NCI-H2029 (cell line): ENCODE data around the gene GLIPR2.
"Not testable (repeated sequence)": the region's sequence is repeated elsewhere in the genome, so short reads cannot be mapped to it uniquely, and the experiment has no call there.

Experiments
- DNase-seq: peaks from one replicate; lab custom pipeline; 2025; lab: John Stamatoyannopoulos, UW

Gene GLIPR2

GRCh38 chr9:36144309-36145232 lies 8.0 kb downstream of the GLIPR2 start:
- peak; percentile 22 for DNase-seq

DNA sequence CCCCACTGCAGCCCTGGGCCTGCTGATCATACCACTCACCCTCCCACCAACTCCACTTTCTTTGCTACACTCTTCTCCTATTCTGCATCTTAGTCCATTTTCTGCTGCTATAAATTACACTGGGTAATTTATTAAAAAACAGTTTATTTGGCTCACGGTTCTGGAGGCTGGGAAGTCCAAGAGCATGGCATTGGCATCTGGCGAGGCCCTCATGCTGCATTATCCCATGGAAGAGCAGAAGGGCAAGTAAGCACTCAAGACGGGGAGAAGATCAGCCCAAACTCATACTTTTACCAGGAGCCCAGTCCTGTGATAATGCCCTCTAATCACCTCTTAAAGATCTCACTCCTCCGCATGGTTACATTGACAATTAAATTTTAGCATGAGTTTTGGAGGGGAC lies 9.4 kb downstream of the GLIPR2 start:
- no peak for DNase-seq

DNA sequence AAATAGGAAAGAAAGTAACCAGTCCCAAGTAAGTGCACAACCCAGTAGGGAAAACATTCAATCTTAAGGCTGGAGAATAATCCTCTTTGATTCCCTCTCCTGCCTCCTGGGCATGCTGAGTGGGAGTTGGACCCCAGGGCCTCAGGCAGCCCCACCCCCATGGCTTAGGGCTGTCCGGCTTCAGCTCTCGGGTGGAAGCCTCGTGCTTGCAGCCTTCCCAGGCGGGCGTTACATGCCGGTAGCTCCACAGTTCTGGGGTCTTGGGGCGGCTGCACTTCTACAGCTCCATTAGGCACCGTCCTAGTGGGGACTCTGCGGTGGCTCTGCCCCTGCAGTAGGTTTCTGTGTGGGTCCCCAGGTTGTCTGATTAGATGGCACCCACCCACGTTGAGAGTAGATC lies 10.1 kb downstream of the GLIPR2 start:
- no peak for DNase-seq

GRCh38 chr9:36147441-36148175 lies 11.1 kb downstream of the GLIPR2 start:
- DNase-seq = no peak

DNA sequence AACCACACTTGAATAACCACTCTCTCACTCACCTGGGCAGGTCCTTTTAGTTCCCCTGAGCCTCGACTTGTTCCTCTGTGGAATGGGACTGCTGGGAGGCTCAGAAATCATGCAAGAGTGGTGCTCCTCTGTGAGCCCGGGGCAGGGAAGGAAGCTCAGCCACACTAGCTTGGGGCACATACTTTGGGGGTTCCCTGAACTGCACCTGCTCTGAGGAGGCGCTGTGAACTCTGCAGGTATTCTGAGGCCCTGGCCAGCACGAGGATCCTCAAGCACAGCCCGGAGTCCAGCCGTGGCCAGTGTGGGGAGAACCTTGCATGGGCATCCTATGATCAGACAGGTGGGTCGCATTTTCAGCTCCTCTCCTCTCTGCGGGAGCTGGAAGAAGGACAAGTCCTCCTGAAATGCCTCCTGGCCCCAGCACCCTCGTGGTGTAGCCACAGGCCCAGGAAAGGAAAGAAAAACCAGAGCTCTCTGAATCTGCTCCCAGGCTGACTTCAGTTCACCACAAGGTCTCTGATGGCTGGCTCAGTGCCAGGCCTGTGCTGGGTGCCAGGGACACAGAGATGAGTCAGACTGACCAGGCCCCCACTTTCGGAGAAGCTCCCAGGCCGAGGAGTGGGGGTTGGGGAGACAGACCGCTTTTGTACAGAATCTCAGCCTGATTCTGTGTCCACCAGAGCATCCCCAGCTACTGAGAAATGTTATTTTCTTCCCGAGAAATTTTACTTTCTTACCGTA lies 11.9 kb downstream of the GLIPR2 start:
- DNase-seq = peak; percentile 4

GRCh38 chr9:36149197-36149596 lies 12.7 kb downstream of the GLIPR2 start:
- no peak for DNase-seq

GRCh38 chr9:36150574-36151315 lies 14.2 kb downstream of the GLIPR2 start:
- DNase-seq = no peak

GRCh38 chr9:36151316-36152210 lies 15.0 kb downstream of the GLIPR2 start:
- no peak for DNase-seq

DNA sequence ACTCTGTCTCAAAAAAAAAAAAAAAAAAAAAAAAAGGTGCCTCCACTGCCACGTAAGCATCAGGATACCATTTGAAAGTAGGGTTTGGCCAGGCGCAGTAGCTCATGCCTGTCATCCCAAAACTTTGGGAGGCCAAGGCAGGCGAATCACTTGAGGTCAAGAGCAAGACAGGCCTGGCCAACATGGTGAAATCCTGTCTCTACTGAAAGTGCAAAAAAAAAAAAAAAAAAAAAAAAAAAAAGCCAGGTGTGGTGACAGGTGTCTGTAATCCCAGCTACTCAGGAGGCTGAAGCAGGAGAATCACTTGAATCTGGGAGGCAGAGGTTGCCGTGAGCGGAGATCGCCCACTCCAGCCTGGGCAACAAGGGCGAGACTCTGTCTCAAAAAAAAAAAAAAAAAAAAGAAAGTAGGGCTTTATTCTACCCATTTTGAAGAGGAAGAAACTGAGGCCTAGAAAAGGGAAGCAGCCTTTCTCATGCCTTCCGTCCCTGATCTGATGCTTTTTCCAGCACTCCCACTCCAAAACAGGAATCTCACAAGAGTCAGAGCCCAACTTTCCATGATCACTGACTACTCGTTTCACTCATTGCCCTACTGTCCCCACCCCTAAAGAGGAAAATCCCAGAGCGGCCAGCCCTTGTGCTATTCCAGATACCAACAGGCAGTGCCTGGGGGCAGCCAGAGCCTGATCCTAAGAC lies 16.4 kb downstream of the GLIPR2 start:
- DNase-seq = no peak

- DNase-seq = no peak
These were observed 17.2 kb downstream of the GLIPR2 start for GRCh38 chr9:36153746-36154145.

DNA sequence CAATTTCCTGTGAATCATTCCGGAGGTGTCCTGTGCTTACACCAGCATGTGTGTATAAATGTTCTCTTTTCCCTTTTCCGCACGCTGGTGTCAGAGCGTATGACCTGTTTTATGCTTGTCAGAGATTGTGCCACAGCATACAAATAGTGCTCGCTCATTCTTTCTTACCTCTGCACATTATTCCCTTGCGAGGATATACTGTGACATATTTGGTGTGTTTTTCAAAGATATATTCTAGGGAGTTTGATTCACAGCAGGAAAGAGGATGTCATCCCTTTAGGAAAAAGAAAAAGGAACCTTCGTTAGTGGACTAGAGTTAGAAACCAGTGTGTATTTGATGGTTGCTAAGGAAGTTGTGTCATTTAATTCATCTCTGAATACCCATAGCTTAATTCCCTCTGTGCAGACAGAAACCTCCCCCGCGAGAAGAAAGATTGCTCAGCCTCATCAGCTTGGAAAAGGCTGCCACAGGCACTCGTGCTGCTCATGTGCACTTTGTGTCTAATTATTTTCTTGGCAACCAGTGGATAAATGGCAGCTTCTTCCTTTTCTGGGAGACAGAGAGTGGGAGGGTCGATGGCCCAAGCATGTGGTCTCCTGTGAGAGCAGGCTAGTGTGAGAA lies 17.9 kb downstream of the GLIPR2 start:
- no peak for DNase-seq

DNA sequence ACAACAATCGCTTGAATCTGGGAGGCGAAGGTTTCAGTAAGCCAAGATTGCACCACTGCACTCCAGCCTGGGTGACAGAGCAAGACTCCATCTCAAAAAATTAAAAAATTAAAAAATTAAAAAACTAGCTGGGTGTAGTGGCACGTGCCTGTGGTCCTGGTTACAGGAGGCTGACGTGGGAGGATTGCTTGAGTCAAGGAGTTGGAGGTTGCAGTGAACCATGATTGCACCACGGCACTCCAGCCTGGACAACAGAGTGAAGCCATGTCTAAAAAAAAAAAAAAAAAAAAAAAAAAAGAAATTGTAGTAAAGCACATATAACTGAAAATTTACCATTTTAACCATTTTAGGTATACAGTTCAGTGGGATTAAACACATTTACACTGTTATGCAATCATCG lies 19.6 kb downstream of the GLIPR2 start:
- no peak for DNase-seq

DNA sequence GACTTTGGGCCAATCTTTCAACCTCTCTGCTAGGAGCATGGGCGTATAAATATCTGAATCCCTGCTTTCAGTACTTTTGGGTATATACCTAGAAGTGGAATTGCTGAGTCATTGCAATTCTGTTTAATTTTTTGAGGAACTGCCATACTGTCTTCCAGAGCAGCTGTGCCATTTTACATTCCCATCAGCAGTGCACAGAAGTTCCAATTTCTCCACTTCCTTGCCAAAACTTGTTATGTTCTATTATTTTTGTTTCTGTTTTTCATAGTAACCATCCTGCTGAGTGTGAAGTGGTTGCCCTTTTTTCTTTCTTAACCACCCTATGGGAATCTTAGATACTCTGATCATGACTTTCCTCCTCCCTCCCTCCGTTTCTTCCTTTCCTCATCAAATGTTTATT lies 21.6 kb downstream of the GLIPR2 start:
- DNase-seq = no peak

- DNase-seq = no peak
These were observed 22.4 kb downstream of the GLIPR2 start for GRCh38 chr9:36158917-36159316.

DNA sequence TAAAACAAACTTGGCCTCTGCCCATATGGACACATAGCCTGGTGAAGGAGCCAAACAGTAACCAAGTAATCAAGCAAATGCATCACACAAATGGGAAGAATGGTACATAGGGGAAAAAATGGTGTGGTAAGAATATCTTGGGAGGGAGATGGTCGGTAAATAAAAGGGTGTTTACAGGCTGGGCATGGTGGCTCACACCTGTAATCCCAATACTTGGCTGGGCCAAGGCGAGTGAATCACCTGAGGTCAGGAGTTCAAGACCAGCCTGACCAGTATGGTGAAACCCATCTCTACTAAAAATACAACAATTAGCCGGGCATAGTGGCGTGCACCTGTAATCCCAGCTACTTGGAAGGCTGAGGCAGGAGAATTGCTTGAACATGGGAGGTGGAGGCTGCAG lies 23.0 kb downstream of the GLIPR2 start:
- DNase-seq = not testable (repeated sequence)

DNA sequence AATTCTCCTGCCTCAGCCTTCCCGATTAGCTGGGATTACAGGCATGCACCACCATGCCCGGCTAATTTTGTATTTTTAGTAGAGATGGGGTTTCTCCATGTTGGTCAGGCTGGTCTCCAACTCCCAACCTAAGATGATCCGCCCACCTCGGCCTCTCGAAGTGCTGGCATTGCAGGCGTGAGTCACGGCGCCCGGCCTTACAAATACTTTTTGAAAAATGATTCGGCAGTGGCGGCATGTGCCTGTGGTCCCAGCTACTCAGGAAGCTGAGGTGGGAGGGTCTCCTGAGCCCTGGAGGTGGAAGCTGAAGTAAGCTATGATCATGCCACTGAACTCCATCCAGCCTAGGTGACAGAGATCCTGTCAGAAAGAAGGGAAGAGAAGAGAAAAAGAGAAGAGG lies 23.6 kb downstream of the GLIPR2 start:
- DNase-seq = not testable (repeated sequence)

DNA sequence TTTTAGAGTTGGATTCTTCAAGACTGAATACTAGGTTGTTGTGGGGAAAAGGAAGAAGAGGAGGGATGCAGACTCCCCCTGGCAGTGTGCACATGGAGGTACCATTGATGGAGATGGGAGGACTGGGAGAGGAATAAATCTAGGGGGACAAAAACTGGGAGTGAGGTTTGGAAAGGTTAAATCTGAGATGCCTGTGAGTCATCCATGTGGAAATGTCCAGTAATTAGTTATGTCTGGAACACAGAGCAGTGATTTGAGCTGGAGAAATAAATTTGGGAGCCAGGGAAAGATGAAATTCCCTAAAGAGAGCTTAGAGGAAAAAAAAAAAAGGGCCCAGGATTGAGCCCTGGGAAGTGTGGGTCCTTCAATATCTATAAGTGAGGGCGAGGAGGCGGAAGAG lies 24.7 kb downstream of the GLIPR2 start:
- DNase-seq = no peak

DNA sequence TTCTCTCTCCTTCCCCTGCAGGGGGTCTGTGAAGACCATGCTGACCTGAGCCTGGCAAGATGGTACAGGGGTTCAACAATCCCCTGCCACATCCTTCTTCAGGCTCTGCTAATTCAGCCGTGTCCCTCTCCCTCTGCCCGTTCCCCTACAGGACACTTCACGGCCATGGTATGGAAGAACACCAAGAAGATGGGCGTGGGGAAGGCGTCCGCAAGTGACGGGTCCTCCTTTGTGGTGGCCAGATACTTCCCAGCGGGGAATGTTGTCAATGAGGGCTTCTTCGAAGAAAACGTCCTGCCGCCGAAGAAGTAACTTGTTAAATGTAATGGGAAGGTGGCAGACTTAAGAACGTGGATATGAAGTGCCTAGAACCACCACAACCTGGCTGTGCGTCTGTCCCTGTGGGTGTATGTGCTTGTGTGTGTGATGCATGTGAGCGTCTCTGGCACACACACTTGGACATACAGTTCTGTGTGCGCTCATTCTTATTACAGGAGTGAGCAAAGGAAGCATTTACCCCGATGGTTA lies 25.7 kb downstream of the GLIPR2 start:
- no peak for DNase-seq

GRCh38 chr9:36163049-36163785 lies 26.7 kb downstream of the GLIPR2 start:
- DNase-seq = no peak
